Renal cortical epithelial cell (primary cell): ENCODE results near the gene SP8. TPM values are rescaled to one million over a fixed set of nuclear protein-coding genes. Genes with fewer than 3 reads are reported as not detected.

ENCODE experiments used
- DNase-seq: peaks from one replicate; pipeline ENCODE4 v3.0.0-alpha.2; 2011; ENCODE audit warnings: low read depth
- total RNA-seq: library from RNA; depleted of rRNA; stranded (reverse); fragments of >200 nt; gene quantifications from 2 replicates; pipeline ENCODE4 v1.2.3, GENCODE V29; 2014

SP8 gene
- total RNA-seq, 1 donor from 2014 or later: not detected

DNA sequence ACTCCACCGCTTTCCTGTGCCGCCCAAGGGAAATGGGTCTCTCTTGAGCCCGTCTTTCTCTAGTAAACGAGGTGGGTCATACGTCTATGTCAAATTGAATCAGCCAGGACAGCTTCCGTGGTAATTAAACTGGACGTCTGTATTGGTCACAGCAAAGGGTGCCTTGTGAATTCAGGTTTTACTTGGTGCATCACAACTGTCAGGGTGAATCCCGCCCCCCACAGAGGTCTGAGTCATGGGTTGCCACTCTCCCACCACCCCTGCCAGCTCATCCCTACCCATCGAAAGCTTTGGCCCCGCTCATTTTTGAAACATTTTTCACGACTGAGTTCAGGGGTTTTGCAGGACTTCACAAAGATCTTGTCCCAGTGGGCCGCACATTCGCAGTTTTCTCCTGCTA, 8.0 kb upstream of the SP8 start:
- DNase-seq: no peak

DNA sequence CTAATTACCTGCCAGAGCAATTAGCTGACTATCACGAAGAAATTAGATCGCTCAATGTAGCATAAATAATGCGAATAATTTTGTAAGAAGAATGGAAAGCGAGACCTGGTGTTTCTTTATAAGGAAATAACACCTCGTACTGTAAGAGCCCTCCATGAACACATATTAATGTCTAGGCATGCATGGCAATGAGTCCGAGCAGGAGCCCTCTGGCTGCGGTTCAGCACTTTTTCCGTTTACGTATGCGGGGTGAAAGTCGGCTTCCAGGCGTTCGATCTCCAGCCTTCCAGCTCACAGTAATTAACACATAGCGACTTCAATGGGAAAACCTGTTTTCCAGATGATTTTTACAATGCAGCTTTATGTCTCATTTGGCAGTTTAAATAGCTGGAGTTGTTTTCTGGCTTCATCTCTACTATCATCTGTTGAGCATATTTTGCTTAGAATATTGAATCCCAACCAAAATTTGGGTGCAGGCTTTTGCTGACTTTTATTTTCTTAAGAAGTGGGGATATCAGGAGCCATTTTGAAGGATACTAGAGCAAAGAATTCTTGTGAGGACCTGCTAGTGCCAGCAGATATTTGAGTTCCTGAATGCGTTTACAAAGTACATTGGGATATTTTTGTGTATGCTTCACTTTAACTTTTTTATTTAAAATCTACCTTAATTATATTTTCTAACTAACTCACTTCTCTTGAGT, 7.2 kb upstream of the SP8 start:
- DNase-seq: no peak

DNA sequence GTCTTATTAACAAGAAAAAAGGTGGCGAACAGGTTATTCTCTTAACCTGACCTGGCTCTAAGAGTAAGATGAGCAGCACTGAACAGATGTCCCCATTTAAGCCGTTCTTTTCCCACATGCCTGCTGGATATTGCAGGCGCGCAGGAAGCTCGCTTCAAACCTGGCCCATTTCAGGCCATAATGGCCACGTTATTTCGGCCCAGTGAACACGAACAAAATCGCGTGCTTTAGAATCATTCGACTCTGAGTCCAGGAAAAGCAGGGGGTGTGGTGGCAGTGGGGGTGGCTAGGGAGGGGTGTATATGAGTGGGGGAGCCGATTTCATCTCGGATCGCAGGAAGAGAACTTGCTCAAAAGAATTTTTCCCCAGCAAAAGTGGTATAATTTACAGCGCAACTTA, 6.6 kb upstream of the SP8 start:
- DNase-seq: no peak

DNA sequence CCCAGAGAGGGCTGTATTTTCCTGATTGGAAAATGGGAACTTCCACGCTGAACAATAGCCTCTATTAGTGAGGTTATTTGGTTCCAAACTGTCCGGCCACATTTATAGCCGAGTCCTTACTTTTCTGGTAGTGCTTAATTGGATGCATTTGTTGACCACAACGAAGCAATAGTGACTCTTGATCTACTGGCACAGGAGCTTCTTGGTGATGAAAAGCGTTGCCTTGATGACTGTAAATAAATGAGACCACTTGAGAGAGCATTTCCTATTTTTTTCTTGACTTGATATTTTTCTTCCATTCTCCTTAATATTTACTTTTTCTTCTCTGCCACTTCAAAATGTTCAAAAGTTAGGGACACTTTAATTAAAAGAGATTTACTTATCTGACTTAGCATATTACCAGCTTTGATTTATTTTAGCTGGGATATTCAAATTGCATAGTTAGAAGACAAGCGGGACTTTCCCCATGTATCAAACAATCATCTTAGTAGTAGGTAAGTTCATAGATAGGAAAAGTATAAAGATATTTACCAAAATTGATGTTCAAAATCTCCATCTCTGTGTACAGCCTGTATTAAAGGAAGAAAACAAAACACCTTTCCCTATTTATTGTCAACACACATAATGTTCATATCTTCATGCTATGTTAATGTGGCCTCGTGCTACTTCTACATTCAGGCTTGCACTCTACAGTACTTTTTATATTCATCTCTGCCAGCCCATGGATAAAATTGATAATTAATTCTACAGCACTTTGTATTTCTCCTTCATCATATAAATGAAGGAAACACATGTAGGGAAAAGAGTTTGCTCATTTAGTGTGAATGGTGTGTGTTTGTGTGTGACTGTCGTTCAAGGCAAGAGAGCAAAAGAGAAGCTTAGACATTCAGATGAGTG, 5.1 kb upstream of the SP8 start:
- DNase-seq: no peak

DNA sequence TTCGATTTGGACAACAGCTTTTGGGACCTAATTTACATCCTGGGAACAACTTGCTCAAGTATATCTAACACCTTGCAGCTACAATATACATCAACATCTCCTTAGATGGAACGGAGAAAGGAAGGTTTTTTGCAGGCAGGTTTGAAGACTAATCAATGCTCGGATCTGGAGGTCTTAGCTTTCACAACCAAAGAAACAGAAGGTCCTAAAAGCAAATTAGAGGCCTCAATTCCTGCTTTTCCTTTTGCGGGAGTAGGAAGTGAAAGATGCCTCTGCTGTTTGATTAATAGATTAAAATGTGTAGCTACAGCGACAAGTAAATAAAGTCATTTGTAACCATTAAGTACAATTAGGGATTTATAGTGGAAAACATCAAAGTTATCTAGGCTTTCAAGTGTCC, 3.7 kb upstream of the SP8 start:
- no peak for DNase-seq

DNA sequence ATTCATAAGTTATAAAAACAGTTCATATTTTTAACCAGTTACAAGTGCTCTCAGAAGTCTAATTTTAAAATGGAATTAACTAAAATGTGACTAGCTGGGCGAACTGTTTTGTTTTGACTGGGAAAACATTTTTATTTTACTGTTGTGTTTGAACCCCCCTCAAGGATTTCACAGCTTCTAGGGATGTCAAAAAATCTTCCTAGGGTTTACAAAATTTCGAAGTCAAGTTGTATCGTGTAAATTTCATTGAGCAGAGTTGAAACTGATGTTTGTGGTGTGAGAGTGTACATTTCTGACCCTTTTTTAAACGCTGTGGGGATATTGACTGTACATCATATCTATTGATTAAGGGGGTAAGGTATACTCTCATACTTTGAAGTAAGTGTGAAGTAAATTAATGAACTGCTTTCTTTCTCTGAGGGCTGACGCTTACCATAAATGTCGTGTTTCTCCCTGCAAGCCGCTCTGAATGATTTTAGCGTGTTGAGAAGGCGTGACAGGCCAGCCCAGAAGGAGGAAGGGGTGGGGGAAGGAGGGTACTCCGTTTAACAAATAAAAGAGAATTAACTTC, 1.8 kb upstream of the SP8 start:
- DNase-seq: no peak

DNA sequence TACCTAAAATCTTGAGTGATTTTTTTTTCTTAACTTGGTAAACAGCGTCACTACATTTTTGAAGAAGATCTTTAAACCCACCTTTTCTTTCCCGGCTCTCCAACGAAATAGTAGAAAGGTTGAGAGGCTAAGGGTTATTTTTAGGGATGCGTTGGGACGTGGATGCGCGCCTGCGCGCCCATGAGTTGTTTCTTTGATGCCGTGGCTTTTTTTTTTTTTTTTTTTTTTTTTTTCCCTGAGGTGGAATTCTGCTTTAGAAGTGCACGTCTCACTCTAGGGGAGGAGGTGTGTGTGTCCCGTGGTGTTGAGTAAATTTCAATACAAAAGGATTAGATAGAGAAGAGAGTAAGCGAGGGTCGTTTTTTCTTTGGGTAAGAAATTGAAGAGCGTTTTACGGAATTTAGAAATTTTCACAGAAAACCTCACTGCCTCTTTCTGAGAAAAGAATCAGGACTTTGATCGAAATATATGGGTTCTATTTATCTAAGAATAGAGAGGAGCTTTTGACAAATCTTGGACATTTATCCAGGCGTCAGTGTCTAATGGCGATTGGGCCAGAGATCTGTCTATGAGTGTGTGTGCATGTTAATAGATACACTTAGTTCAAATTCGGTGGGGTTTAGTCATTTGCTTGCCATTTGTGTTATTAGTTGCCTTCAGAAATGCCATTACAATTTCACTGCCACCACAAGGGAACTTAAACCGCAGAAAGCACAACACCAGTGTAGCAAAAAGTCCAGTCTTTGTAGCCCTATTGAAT, 1.2 kb upstream of the SP8 start:
- DNase-seq: no peak

DNA sequence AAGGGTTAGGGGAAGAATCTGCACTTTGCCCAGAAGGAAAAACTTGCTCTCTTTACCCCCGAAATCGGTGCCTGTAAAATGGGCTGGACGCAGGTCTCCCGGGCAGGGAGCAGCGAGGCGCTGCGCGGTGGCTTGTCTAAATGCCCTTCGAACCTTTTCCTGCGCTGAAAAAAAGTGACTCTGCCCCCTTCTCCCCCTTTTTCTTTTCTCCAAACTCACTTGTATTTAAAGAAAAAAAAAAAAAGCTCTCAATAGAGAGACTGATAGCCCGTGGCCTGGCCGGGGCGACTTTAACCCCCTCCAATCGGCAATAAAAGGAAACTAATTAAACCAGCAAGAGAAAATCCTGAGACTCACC, 286 bp downstream of the SP8 start:
- DNase-seq: no peak

DNA sequence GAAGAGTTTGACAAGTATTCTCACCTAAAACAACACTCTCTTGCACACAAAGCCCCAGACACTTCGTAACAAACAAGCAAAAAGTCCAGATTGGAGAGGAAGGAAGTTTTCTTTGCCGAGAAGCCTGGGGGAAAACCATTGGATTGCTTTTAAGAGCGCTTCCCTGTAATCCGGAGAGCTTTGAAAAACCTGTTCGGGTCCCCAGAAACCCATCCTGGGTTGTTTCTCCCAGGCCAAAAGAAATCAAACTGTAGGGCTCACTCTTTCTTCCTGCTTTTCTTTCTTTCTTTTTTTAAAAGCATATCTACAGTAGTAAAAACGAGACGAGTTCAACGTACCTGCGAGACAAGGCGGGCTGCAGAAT, 655 bp downstream of the SP8 start:
- no peak for DNase-seq

DNA sequence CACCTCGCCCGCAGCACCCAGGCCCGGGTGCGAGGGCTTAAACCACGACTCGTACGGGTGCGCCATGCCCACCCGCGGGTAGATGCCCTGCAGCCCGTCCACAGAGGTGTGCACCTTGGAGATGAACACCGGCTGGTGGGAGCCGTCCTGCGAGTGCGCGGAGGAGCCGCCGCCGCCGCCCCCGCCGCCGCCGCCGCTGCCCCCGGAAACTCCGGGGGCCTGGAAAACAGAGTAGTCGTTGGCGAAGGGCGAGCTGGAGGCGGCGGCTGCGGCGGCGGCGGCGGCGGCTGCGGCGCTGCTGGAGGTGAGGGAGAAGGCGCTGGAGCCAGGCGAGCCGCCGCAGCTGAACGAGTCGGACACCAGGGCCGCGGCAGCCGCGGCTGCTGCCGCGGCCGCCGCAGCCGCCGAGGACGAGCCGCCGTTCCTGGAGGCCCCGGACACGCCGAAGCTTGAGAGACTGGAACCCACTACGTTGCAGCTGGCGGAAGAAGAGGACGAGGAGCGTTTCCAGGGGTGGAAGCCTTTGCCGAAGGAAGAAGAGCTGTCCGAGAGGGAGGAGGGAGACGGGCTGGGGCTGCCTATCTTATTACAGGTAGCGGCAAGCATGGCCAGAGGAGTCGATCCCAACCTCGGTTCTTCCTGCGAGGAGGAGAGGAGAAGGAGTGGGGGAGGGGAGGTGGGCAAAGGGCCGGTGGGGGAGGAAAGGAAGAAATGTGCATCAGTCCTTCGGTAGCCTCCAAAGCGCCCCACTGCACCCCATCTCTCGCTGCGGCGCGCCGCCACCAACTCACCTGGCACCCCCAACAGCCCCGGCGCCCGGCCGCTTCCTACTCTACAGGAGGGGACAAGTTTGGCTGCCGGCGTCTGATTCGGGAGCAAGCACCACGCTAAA, 1.3 kb downstream of the SP8 start:
- DNase-seq: no peak

DNA sequence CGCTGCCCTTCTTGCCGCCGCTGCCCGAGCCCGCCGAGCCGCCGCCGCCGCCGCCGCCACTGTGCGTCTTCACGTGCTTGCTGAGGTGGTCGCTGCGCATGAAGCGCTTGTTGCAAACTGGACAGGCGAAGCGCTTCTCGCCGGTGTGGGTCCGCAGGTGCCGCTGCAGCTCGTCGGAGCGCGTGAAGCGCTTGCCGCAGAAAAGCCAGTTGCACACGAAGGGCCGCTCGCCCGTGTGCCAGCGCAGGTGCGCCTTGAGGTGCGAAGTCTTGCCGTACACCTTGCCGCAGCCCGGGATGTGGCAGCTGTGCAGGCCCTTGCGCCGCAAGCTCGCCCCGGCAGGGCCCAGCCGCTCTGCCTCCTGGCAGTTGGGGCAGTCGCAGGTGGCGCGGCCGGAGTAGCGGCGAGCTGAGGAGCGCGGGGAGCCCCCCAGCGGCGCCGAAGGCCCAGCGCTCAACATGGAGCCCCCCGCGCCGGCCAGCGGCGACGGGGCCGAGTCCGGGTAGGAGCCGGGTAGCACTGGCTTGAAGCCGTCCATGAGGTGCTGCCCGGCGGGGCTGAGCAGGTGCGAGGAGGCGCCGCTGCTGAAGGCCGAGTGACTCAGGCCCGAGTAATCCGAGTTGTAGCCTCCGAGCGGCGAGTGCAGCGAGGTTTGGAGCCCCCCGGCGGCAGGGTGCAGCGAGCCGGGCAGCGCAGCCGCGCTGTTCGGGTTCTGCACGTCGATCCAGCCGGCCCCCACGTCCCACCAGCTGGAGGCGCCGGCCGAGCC, 2.1 kb downstream of the SP8 start:
- DNase-seq: peak; percentile 13

DNA sequence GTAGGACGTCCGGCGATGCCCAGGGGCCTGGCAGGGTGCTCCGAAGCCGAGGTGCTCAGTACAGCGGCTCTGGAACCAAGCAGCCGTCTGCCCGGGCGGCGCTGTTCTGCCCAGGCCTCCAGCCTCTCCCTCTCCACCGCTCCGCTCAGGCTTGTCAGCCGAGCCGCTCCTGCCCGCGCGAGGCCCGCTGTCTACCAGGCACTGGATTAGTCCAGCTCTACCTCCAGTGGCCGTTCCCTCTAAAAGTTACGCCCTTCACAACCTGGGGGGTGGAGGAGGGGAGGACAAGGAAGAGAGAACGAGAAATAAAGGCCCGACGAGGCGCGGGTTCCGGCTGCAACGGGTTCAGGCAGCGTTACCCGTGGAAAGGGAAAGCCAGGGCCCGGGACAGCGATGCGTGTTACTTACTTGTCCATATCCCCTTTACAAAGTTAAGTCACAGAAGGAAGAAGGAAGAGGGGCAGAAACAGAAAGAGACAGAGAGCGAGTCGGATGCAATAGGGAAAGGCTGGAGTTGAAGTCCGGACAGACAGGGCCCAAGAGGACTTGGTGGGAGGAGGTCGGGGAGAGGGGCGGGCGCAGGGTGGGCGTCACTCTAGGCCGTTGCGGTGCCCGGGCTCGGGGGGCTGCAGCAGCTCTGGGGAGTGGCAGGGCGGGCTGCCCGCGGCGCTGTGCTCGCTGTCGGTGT, 2.8 kb downstream of the SP8 start:
- peak; percentile 7 for DNase-seq

DNA sequence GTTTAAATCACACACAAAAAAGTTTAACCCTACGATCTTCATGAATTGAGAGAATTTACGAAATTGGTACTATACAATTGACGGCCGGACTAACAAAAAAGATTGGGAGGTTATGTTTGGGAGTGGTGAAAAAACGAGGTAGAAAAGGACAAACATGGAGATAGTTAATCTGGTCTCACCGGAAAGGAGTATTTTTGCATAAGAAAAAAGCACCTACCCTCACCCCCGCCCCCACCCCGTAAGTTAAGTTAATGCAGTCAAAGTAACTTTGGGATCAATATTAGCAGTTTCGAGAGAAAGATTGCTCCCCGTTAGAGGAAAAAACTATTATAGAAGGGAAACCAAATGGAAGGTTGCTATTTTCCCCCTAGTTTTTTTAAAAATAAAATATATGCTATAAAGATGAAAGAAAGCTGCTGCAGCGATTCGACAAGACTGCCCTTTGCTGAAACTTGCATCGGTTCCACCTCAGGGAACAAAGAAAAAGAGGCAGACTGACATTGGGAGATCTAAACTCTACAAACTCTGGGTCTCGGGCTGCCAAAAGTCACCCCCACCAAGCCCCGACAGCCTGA, 3.5 kb downstream of the SP8 start:
- no peak for DNase-seq

DNA sequence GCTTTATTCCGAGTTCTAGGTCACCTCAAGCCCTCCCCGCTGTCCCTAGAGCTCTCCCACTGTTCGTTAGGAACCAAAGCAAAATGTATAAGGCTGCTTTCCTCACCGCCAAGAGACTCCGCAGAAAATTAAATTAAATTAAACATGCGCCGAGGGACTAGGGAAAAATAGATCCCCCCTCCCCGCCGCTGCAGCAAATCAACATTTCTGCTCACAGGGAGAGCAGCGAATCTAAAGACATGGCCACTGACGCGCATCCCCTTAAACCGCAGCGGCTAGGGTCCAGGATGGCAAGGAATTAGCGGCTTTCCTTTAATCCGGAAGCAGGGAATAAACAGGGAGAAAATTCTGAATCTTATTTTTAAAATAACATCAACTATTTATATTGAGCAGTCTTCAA, 7.6 kb downstream of the SP8 start:
- DNase-seq: no peak

DNA sequence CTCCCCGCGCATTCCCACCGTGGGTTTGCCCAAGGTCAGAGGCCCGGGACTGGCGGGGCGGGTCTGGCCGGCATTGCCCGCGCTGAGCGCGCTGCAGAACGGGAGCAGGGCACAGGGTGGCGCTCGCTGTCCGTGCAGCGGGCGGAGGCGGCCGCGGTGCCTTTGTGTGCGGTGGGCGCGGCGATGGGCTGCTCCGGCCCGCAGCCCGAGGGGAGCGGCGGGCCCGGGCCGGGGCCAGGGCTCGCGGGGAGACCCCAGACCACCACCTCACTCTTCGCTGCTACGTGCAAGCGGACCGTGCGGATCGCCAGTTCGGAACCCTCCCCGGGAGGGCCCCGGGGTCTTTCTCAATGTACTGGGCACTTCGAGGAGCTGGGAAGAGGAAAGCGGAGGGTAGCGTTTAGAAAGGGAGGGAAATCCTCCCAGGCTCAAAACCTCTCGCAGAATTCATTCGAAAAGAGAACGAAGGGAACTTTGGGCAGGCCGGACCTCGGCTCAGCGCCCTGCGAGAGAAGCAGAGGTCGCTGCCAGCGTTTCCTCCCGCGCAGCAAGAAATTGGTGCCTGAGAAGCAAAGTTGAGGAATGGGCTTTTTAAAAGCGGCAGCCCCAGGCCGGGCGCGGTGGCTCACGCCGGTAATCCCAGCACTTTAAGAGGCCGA, 8.5 kb downstream of the SP8 start:
- no peak for DNase-seq

DNA sequence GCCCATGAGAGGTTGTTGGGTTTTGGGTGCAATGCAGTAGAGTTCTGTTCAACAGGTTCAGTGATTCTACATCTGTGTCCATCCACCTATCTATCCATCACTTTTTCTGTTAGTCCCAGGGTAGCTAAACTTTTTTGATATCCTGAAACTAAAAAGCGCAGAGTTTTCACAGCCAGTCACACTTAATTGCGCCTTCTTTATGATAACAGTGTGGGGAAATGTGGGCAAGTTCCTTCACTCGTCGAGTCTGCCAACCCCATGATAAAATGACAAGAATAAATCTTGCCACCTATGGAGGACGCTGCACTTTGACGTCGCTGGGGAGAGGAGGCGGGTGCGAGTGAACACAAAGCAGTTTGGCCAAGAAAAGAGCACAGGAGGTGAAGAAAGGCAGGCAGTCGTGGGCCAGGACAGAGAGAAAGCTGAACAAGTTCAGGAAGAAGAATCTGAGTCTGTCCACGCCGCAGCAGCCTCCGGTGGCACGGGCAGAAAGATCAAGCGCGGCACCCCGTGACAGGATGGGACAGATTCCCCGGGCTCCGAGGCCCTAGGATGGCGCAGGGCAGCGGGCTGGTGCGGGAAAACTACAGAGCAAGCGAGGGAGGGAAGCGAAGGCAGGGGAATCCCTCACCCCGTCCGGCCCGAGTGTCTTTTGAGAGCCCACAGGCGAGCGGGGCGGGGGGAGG, 9.2 kb downstream of the SP8 start:
- no peak for DNase-seq

DNA sequence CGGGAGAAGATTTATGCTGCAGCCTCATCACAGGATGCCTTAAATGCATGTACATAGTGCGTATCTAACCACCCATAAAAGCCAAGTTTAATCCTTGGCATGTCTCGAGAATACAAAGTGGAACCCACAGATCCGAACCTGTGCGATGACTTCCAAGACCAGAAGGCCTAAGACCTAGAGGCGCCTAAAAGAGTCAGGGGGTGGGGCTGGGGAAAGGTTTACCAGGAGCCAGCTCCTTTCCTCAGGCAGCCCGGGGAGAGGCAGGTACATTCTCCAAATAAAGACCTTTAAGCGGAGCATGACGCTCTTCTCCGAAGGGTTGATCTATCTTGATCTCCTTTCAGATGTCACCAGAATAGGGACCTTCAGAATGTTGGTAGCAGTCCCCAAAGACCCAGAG, 9.7 kb downstream of the SP8 start:
- no peak for DNase-seq

DNA sequence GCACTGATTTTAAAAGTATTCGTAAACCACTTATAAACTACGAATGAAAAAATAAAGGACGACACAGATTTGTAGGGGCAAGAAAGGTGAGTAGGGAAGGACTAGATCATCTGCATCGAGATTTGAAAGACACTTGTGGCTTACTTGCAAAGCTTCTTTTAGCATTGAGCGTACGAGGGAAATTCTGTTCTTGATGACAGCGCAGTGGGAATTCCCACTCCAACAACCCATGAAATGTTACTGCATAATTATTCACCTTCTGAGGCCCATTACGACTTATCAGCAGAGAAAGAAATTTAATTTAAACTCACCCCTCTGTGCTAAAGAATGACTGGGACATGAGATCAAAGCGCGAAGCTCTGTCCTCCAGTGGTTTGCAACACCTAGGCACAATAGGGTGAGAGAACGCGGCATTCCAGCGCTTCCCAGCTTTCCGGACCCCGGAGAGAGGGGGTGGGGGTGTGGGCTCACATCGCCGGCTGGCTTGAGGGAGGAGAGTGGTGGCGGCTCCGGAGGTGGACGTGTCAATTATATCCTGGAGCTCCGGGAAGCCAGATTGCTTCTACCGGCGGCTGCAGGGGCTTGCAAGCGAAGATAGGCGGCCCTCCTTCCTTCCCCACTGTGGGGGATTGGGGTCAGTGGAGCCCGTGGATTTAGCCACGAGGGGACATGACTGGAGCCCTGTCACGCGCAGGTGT, 10.3 kb downstream of the SP8 start:
- DNase-seq: no peak
